SK-N-SH (cell line): ENCODE data around the gene ADH7.

Experiments used
- CTCF ChIP-seq: fragments of 200-600 bp; sonication (generic); IDR thresholded peaks from 2 replicates; pipeline ENCODE4 v1.6.1; 2017; ENCODE audit warnings: antibody characterized with exemption, mild to moderate bottlenecking, moderate library complexity
- EP300 ChIP-seq, 2 experiments: IDR thresholded peaks; 2 replicates each; pipeline versions ENCODE4 v1.4.0 to v1.6.1; 2012; ENCODE audit warnings: borderline replicate concordance in 1 of 2, low read depth in 1 of 2, low read length in 1 of 2
- EZH2phosphoT487 ChIP-seq: fragments of 200-600 bp; sonication (generic); IDR thresholded peaks from 2 replicates; pipeline ENCODE4 v1.6.1; 2017; ENCODE audit warnings: low read depth, mixed run types, mild to moderate bottlenecking, antibody characterized with exemption, moderate library complexity, borderline replicate concordance
- MXI1 ChIP-seq: IDR thresholded peaks from 2 replicates; pipeline ENCODE4 v1.6.1; 2012; ENCODE audit warnings: mild to moderate bottlenecking, low read depth, low read length, improper control_type of control experiment
- RCOR1 ChIP-seq: fragments of 150-350 bp; IDR thresholded peaks from 2 replicates; pipeline ENCODE4 v1.6.1; 2017; ENCODE audit warnings: antibody characterized with exemption, low read length

DNA sequence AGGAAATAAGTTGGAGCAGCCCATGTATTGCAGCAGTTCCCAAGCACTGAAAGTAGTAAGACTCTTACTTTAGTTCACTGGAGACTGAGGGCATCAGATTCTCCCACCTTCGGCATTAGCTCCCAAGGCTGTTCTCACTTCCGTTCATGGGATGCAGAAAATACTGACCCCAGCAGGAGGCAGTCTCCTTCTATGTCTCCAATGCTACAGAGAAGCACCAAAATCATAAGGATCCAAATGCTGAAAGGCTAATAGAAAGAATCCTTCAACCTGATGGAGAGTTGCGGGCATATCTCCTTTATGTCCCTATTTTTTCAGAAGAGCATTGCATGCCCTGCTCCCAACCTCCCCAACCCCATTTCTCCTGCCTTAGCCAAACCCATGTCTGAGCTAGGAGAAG is 32.4 kb downstream of the ADH7 start:
- no peak for TF ChIP-seq CTCF
- no peak for TF ChIP-seq EZH2phosphoT487
- no peak for TF ChIP-seq RCOR1
- TF ChIP-seq EP300 (IDR thresholded peaks at IDR 0.05; ENCODE audit: borderline replicate concordance in 1 of 2, low read depth in 1 of 2, low read length in 1 of 2) = no peak
- TF ChIP-seq MXI1 = no peak
